DND-41 (cell line): ENCODE results near the gene PID1.

Source experiments
- ATAC-seq: fragments of 200-7000 bp; cut with Tn5 transposase; 3 replicates; pipeline ENCODE4 v1.9.1; 2021; ENCODE audit warnings: low read depth; ENCODE audit not compliant: insufficient read depth
- DNase-seq: peaks from one replicate; pipeline ENCODE4 v3.0.0-alpha.2; 2020
- H2AFZ ChIP-seq: 2 replicates; pipeline ENCODE4 v1.6.0; 2012; ENCODE audit warnings: low read depth, low read length
- H3K27ac ChIP-seq: 2 replicates; pipeline ENCODE4 v1.5.1; 2012; ENCODE audit warnings: low read length, inconsistent platforms
- H3K27me3 ChIP-seq: fragments of 200-600 bp; sonication (generic); 2 replicates; pipeline ENCODE4 v1.6.0; 2012; ENCODE audit warnings: low read length, mild to moderate bottlenecking, inconsistent platforms; ENCODE audit not compliant: insufficient read depth, poor library complexity
- H3K36me3 ChIP-seq: 2 replicates; pipeline ENCODE4 v1.5.1; 2012; ENCODE audit warnings: low read length, inconsistent platforms; ENCODE audit not compliant: insufficient read depth
- H3K4me1 ChIP-seq: 2 replicates; pipeline ENCODE4 v1.5.1; 2012; ENCODE audit warnings: mild to moderate bottlenecking, low read length; ENCODE audit not compliant: insufficient read depth
- H3K4me2 ChIP-seq: 2 replicates; pipeline ENCODE4 v1.6.0; 2012; ENCODE audit warnings: mild to moderate bottlenecking, moderate library complexity, low read length, inconsistent platforms; ENCODE audit not compliant: insufficient read depth
- H3K4me3 ChIP-seq, 2 experiments: fragments of 200-600 bp in 1 of 2; shearing (Covaris generic) in 1 of 2; 2 replicates each; pipeline ENCODE4 v1.5.1; 2012 to 2016; ENCODE audit warnings: inconsistent platforms in 2 of 2, low read length in 2 of 2, mild to moderate bottlenecking in 2 of 2, low read depth in 1 of 2, moderate library complexity in 1 of 2
- H3K79me2 ChIP-seq: 2 replicates; pipeline ENCODE4 v1.6.0; 2012; ENCODE audit warnings: low read length, inconsistent platforms; ENCODE audit not compliant: insufficient read depth
- H3K9ac ChIP-seq: 2 replicates; pipeline ENCODE4 v1.6.0; 2012; ENCODE audit warnings: low read depth, mild to moderate bottlenecking, inconsistent platforms, low read length, moderate library complexity
- H3K9me3 ChIP-seq: 2 replicates; pipeline ENCODE4 v1.5.1; 2012; ENCODE audit warnings: low read length, moderate library complexity, mild to moderate bottlenecking, inconsistent platforms; ENCODE audit not compliant: insufficient read depth, severe bottlenecking
- H4K20me1 ChIP-seq: 2 replicates; pipeline ENCODE4 v1.6.0; 2012; ENCODE audit warnings: low read length; ENCODE audit not compliant: insufficient read depth
- EZH2 ChIP-seq: IDR thresholded peaks from 3 replicates; pipeline ENCODE4 v1.6.1; 2012; ENCODE audit warnings: borderline replicate concordance, low read depth, mild to moderate bottlenecking, moderate library complexity, low read length, inconsistent platforms; ENCODE audit not compliant: severe bottlenecking
- TF ChIP-seq, protein P1 (sequence below): IDR thresholded peaks from 2 replicates; pipeline ENCODE4 v1.5.1; 2012; ENCODE audit warnings: borderline replicate concordance, low read length, moderate library complexity, mild to moderate bottlenecking; ENCODE audit not compliant: poor library complexity, severe bottlenecking; ENCODE audit errors: extremely low read depth

PID1 gene

DNA sequence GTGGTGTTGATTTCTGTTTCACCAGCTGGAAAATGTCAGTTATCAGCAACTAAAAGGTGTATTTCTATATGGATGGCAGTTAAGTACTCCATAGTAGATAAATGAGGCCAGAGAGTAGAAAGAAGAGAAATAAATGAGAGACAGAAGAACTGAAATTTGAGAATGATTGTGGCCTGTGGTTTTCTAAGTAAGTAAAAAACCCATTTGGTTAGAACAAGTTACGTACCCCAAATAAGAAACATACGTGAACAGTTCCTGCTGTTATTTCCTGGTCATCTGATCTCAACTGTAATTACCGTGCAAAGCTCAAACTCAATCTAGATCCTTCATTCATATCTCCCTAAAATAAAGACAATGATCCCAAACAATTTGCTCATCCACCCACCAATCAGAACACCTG is 181.3 kb downstream of the PID1 start:
- Histone ChIP-seq H3K4me3 (no peak overlapping the region), H4K20me1 (no peaks in the 10 kb centered on the region), H3K9ac (no peak overlapping the region), H3K36me3 (no peaks in the 10 kb centered on the region), H2AFZ (no peak overlapping the region), H3K9me3 (no peaks in the 10 kb centered on the region), H3K4me2 (no peak overlapping the region), H3K79me2 (no peaks in the 10 kb centered on the region), H3K27ac (no peak overlapping the region), H3K4me1 (no peaks in the 10 kb centered on the region), H3K27me3 (no peaks in the 10 kb centered on the region)
- DNase-seq, result no peak
- no peak for ATAC-seq
- TF ChIP-seq, protein P1, sequence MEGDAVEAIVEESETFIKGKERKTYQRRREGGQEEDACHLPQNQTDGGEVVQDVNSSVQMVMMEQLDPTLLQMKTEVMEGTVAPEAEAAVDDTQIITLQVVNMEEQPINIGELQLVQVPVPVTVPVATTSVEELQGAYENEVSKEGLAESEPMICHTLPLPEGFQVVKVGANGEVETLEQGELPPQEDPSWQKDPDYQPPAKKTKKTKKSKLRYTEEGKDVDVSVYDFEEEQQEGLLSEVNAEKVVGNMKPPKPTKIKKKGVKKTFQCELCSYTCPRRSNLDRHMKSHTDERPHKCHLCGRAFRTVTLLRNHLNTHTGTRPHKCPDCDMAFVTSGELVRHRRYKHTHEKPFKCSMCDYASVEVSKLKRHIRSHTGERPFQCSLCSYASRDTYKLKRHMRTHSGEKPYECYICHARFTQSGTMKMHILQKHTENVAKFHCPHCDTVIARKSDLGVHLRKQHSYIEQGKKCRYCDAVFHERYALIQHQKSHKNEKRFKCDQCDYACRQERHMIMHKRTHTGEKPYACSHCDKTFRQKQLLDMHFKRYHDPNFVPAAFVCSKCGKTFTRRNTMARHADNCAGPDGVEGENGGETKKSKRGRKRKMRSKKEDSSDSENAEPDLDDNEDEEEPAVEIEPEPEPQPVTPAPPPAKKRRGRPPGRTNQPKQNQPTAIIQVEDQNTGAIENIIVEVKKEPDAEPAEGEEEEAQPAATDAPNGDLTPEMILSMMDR, result no peak

DNA sequence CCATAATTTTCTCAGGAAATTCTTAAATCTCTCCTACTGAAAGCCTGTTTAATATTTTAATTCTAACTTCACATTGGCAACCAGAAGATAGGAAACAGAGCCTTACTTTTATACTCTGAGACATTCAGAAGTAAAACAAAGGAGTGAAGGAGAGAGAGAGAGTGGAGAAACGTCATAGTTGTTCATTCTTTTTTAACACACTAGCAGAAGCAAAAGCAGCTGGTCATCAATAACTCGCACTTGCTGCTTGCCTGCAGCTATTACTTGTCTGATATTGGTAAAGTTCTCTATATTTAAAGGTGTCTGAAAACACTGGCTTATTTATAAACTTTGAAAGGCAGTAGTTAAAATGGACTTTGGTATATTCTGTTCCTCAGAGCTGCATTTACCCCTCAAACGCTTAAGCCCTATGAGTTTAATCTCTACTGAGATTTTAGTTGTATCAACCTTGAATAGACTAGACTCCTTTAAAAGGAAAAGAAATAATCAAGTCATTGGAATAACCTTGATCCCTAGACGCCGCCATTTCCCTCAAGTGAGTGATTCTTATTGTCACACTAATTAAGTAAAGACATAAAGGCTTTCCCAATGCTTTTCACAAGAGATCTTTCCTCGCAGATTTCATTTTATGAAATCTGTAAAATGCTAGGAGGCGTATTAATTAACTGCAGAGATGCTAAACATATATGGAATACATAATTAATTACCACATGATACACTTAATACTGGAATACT is 182.0 kb downstream of the PID1 start:
- Histone ChIP-seq H3K4me1 (no peaks in the 10 kb centered on the region), H2AFZ (no peak overlapping the region), H3K9ac (no peak overlapping the region), H3K9me3 (no peaks in the 10 kb centered on the region), H4K20me1 (no peaks in the 10 kb centered on the region), H3K79me2 (no peaks in the 10 kb centered on the region), H3K27me3 (no peaks in the 10 kb centered on the region), H3K4me2 (no peak overlapping the region), H3K36me3 (no peaks in the 10 kb centered on the region), H3K27ac (no peak overlapping the region), H3K4me3 (no peak overlapping the region)
- no peak for ATAC-seq
- no peak for TF ChIP-seq EZH2
- TF ChIP-seq, protein P1, result no peak
- no peak for DNase-seq

DNA sequence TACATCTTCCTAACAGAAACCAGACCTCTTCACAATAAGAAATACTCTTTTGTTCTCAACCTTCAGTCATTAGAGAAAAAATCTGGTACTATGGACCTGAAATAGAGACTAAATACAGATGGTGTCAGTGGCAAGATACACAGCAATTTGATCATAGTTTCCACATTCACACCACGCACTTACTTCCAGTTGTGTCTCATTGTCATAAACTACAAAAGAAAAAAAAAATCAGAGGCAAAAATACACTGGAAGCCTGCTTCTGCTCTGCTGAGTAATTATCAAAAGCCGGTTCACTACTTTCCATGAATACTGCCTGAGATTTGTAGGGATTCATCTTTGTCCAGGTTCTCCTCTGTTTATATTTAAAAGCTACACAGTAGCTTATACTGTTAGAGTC is 182.6 kb downstream of the PID1 start:
- Histone ChIP-seq H3K27ac (no peak overlapping the region), H3K4me1 (no peaks in the 10 kb centered on the region), H3K79me2 (no peaks in the 10 kb centered on the region), H3K9me3 (no peaks in the 10 kb centered on the region), H3K27me3 (no peaks in the 10 kb centered on the region), H2AFZ (no peak overlapping the region), H3K4me3 (no peak overlapping the region), H3K9ac (no peak overlapping the region), H3K4me2 (no peak overlapping the region), H4K20me1 (no peaks in the 10 kb centered on the region), H3K36me3 (no peaks in the 10 kb centered on the region)
- no peak for ATAC-seq
- no peak for DNase-seq
- no peak for TF ChIP-seq EZH2
- TF ChIP-seq, protein P1, result no peak
